ENCODE measurements around the gene TMEM117.

- TF ChIP-seq, protein P1, sequence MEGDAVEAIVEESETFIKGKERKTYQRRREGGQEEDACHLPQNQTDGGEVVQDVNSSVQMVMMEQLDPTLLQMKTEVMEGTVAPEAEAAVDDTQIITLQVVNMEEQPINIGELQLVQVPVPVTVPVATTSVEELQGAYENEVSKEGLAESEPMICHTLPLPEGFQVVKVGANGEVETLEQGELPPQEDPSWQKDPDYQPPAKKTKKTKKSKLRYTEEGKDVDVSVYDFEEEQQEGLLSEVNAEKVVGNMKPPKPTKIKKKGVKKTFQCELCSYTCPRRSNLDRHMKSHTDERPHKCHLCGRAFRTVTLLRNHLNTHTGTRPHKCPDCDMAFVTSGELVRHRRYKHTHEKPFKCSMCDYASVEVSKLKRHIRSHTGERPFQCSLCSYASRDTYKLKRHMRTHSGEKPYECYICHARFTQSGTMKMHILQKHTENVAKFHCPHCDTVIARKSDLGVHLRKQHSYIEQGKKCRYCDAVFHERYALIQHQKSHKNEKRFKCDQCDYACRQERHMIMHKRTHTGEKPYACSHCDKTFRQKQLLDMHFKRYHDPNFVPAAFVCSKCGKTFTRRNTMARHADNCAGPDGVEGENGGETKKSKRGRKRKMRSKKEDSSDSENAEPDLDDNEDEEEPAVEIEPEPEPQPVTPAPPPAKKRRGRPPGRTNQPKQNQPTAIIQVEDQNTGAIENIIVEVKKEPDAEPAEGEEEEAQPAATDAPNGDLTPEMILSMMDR (IDR thresholded peaks at IDR 0.05) = no peak
- no peak for TF ChIP-seq POLR2A (IDR thresholded peaks at IDR 0.05)
Observed at GRCh38 chr12:44299524-44299923, 463.6 kb downstream of the TMEM117 start.

Data from sigmoid colon (tissue), 3 donors.